Activated T-cell treated with anti-CD3 and anti-CD28 coated beads, Interleukin-2, amount 50 U/mL, for 72 hours (primary cell): ENCODE measurements around the gene CCL13. TPM values are rescaled to one million over a fixed set of nuclear protein-coding genes. Genes with fewer than 3 reads are reported as not detected.

Experiments
- ATAC-seq, 2 donors: fragments of 150-1000 bp; cut with Tn5 transposase; replicated peaks in 1 of 2; 2 replicates each; pipeline ENCODE4 v1.10.0; 2021; ENCODE audit warnings: moderate library complexity in 2 of 2, mild to moderate bottlenecking in 1 of 2
- DNase-seq, 2 donors: peaks; one replicate each; pipeline ENCODE4 v3.0.0; 2021 to 2022; ENCODE audit warnings: mixed read lengths in 1 of 2
- H3K27ac Mint-ChIP-seq: one replicate; pipeline ENCODE4 v1.8.0; 2022; ENCODE audit warnings: mild to moderate bottlenecking, moderate library complexity, mixed read lengths
- H3K27me3 Mint-ChIP-seq: one replicate; pipeline ENCODE4 v1.8.0; 2022; ENCODE audit warnings: low read depth, mixed read lengths
- H3K36me3 Mint-ChIP-seq, 2 donors: one replicate each; pipeline ENCODE4 v1.8.0; 2022; ENCODE audit warnings: mixed read lengths in 2 of 2, mild to moderate bottlenecking in 1 of 2; ENCODE audit not compliant: insufficient read depth in 2 of 2
- H3K4me1 Mint-ChIP-seq: one replicate; pipeline ENCODE4 v1.8.0; 2022; ENCODE audit warnings: low read depth, mixed read lengths
- H3K4me3 Mint-ChIP-seq, 2 donors: one replicate each; pipeline ENCODE4 v1.8.0; 2022; ENCODE audit warnings: mild to moderate bottlenecking in 2 of 2, mixed read lengths in 2 of 2, moderate library complexity in 2 of 2
- H3K9me3 Mint-ChIP-seq, 2 donors: one replicate each; pipeline ENCODE4 v1.8.0; 2022; ENCODE audit warnings: mixed read lengths in 2 of 2
- total RNA-seq, 2 donors: library from RNA; stranded (reverse); gene quantifications; one replicate each; pipeline ENCODE4 v1.2.3, GENCODE V29; 2022

The CCL13 gene
- total RNA-seq, 2 donors from 2014 or later = not detected

DNA sequence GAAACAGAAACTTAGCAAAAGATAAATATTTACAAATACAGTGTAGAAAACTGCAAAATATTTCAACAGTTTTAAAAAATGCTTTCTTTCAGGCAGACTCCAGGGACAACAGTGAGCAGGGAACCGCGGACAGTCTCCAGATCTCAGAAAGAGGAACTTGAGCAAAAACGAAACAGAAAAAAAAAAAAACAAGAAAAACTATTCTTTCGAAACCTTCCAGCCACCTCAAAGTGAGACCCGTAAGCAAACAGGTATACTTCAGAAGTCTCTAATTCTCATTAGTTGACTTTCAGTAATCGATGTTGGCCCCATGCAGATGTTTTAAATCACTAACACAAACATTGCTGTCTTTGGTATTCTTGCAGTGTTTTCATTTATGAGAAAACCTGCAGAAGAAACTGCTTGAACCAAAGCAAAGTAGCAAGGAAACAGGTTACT lies 22.4 kb downstream of the CCL13 start:
- peak; percentile 40 to 61 for ATAC-seq
- Mint-ChIP-seq H3K4me1 (peaks cover 69% of the 10 kb centered on the region), H3K27ac (peak overlapping the region; percentile 65), H3K4me3 (peak overlapping the region; percentile 54 to 77), H3K36me3 (no peaks in the 10 kb centered on the region), H3K9me3 (no peaks in the 10 kb centered on the region), H3K27me3 (peaks cover 26% of the 10 kb centered on the region)
- DNase-seq = peak; percentile 25 to 55

DNA sequence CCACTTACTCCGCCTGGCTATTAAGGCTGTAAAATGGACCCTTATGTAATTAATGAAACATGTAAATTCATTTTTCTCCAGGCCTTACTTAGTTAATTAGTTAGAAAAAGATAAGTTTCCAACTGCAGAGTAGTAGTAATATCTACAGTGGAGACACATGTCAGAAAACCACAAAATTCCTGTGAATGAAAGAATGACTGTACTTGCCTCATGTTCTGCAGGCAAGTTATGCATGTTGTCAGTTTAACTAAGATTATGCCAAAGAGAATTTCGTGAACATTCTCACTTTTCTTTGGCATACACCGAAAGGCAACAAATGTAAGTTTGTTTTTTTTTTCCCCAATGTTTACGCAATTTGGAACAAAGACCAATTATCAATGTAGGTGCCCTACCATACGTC lies 23.6 kb downstream of the CCL13 start:
- peak overlapping the region; percentile 54 to 77 for H3K4me3 Mint-ChIP-seq
- peak overlapping the region; percentile 26 for H3K27ac Mint-ChIP-seq
- ATAC-seq = peak in 1 of 2 donors; percentile 18
- no peaks in the 10 kb centered on the region for H3K9me3 Mint-ChIP-seq
- no peaks in the 10 kb centered on the region for H3K36me3 Mint-ChIP-seq
- H3K4me1 Mint-ChIP-seq = peaks cover 74% of the 10 kb centered on the region
- H3K27me3 Mint-ChIP-seq = peaks cover 32% of the 10 kb centered on the region
- no peak for DNase-seq

DNA sequence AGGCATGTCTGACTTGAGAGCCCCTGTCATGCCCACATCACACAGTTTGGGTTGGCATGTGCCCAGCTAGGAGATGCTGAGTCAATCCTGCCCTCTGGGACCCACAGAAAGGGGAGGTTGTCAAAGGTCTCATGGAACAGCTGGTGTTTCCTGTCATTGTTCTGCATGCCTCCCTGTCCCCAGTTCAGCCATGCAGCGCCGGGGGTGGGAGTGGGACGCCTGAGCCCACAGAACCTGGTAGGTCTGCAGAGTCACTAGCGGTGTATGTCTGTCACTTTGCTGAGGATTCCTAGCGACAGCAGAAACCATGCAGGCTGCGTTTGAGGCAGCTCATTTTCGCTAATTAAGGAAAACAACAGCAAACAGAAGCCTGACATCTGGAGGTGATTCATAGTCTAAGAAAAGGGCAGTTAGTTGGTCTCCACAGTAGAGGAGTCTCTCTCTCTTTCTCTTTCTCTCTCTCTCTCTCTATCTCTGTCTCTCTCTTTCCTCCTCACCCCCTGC lies 26.4 kb downstream of the CCL13 start:
- peak overlapping the region; percentile 88 for H3K27ac Mint-ChIP-seq
- H3K27me3 Mint-ChIP-seq = peaks cover 41% of the 10 kb centered on the region
- H3K4me1 Mint-ChIP-seq = peaks cover 79% of the 10 kb centered on the region
- no peaks in the 10 kb centered on the region for H3K36me3 Mint-ChIP-seq
- peak; percentile 72 to 81 for DNase-seq
- no peaks in the 10 kb centered on the region for H3K9me3 Mint-ChIP-seq
- H3K4me3 Mint-ChIP-seq = peak overlapping the region; percentile 66 to 76
- ATAC-seq = peak; percentile 73 to 77

DNA sequence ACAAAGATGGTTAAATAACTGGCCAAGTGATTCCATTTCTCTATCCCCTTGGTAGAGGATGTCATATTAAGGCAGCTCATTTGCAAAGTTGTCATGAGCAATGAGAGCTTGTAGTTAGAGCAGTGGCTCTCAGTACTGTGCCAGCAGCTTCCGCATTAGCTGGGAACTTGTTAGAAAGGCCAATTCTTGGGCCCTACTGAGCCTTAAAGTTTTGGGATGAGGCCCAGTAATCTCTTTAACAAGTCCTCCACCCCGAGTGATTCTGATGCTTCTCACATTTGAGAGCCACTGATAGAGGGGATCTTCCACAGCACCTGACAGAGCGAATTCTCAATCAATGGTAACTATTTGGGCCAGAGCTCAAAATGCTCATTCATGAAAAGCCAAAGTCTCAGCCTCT lies 26.9 kb downstream of the CCL13 start:
- H3K27ac Mint-ChIP-seq = peak overlapping the region; percentile 76
- no peaks in the 10 kb centered on the region for H3K36me3 Mint-ChIP-seq
- peaks cover 41% of the 10 kb centered on the region for H3K27me3 Mint-ChIP-seq
- ATAC-seq (no peak), DNase-seq (no peak)
- H3K9me3 Mint-ChIP-seq = no peaks in the 10 kb centered on the region
- peak overlapping the region; percentile 66 to 76 for H3K4me3 Mint-ChIP-seq
- peaks cover 74% of the 10 kb centered on the region for H3K4me1 Mint-ChIP-seq

DNA sequence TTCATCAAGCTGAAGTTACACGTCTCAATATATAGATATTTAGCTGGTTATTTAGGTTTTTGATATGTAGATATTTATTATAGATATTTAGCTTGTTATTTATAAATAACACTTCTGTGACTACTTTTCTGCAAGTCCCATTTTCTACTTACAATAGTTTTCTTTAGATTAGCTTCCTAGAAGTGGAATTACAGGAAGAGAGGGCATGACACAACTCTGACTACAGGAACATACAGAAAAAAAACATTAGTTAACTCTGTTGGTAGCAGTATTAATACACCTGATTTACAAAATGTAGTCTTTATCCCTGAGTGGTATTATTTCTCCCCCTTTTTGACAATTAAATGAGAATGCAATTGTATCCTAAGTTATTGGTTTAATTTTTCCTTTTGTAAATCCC lies 28.0 kb downstream of the CCL13 start:
- Mint-ChIP-seq H3K4me1 (peaks cover 69% of the 10 kb centered on the region), H3K9me3 (no peaks in the 10 kb centered on the region), H3K27me3 (peaks cover 41% of the 10 kb centered on the region), H3K4me3 (no peak overlapping the region), H3K36me3 (no peaks in the 10 kb centered on the region), H3K27ac (no peak overlapping the region)
- no peak for DNase-seq
- ATAC-seq = no peak

DNA sequence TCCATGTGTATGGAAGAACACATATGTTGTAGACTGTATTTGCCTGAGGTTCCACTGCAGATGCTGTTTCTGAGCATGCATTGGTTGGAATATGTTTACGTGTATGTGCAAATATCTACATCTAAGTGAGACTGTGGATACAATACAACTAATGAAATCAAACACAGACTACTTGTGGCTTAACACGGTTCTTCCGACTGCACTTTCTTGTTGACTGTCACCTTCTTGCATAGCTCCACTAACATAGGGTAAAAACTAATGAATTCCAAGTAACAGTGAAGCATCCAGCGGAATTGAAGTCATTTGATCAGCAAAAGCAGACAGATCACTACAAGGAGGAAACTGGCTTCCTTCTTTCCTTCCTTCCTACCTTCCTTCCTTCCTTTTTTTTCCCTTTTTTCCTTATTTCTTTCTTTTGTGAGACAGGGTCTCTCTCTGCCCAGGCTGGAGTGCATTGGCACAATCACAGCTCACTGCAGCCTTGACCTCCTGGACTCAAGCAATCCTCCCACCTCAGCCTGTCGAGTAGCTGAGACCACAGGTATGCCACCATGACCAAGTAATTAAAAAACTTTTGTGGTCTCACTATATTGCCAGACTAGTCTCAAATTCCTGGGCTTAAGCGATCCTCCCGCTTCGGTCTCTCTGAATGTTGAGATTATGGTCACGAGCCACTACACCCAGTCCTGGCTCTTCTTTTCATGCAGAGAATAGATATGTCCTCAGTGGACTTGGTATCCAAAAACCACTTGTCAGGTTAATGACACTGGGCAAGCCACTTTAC lies 28.7 kb downstream of the CCL13 start:
- Mint-ChIP-seq H3K27ac (no peak overlapping the region), H3K9me3 (no peaks in the 10 kb centered on the region), H3K36me3 (no peaks in the 10 kb centered on the region), H3K4me3 (no peak overlapping the region), H3K27me3 (peaks cover 41% of the 10 kb centered on the region), H3K4me1 (peaks cover 69% of the 10 kb centered on the region)
- DNase-seq = no peak
- no peak for ATAC-seq

DNA sequence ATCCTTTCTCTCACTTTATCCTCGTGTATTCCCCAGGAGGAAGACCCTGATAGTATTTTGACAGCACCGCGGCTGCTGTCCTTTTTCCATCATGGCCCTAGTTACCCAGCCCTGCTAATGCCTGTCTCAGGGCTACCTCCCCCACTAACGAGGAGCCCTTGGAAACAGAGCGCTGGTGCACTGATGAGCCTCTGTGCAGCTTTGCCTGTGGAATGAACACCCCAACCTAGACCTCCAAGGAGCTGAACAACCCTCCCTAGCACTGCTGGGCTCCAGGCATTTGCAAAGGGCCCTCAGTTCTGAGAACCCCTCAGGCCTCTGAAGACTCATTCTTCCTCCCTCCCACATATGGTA lies 30.0 kb downstream of the CCL13 start:
- no peak for DNase-seq
- Mint-ChIP-seq H3K27me3 (peaks cover 43% of the 10 kb centered on the region), H3K4me3 (no peak overlapping the region), H3K27ac (no peak overlapping the region), H3K36me3 (no peaks in the 10 kb centered on the region), H3K4me1 (peaks cover 58% of the 10 kb centered on the region), H3K9me3 (no peaks in the 10 kb centered on the region)
- no peak for ATAC-seq

DNA sequence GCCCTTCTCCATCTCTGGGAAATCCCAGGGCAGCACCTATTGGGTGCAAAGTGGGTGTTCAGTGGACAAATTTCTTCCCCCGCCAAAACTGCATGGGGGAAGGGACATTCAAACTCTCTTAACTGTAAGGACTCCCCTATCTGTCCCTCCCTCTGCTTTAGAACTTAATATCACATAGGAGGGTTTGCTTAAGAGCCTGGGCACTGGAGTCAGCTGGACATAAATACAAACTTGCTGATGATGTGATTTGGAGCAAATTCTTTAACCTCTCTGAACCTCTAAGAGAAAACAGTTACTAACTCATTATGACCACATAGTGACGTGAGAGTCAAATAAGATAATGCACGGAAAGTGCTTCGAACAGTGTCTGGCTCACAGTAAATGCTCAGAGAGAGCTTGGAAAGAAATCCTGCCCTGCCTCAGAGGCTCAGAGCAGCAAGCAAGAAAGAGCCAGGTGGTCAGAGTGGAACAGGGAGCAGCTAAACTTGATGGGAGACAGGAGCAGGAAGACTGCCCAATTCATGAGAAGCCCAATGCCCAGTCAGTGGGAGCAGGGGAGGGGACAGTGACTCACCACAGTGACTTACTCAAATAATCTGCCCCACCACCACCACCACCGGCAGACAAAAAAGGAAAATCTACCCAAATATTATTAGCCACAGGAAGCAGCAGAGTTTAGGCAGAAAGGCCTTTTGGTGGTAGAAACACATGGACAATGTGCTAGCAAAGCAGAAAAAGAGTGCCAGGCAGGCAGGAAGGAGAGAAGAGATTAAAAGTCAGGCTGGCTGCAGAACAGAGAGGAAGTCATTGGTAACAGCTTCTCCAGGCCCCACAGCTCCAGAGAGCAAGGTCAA lies 30.6 kb downstream of the CCL13 start:
- Mint-ChIP-seq H3K27ac (no peak overlapping the region), H3K27me3 (peaks cover 43% of the 10 kb centered on the region), H3K4me3 (peak overlapping the region in 1 of 2 donors; percentile 11), H3K36me3 (no peaks in the 10 kb centered on the region), H3K4me1 (peaks cover 56% of the 10 kb centered on the region), H3K9me3 (no peaks in the 10 kb centered on the region)
- ATAC-seq (no peak), DNase-seq (peak; percentile 14 to 22)

DNA sequence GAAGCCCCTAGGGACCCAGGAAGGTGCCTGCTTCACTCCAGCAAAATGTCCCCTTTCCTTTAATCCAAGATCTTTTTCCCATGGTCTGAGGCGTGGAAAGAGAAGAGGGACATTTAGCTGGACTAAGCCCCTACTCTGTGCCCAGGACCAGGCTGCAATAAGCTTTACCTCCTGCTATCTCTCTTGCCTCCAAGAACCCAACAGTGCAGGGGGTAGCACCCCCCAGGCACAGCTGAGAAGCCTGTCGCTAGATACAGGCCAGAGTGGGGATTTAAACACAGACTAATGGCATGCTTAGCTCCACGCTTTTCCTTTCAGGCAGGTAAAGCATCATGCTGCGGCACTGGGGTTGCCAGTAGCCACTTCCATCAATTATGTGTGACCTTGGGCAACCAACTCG lies 31.3 kb downstream of the CCL13 start:
- H3K27ac Mint-ChIP-seq = no peak overlapping the region
- H3K9me3 Mint-ChIP-seq = no peaks in the 10 kb centered on the region
- peaks cover 46% of the 10 kb centered on the region for H3K27me3 Mint-ChIP-seq
- no peak overlapping the region for H3K4me3 Mint-ChIP-seq
- ATAC-seq (no peak), DNase-seq (no peak)
- H3K36me3 Mint-ChIP-seq = no peaks in the 10 kb centered on the region
- peaks cover 49% of the 10 kb centered on the region for H3K4me1 Mint-ChIP-seq

DNA sequence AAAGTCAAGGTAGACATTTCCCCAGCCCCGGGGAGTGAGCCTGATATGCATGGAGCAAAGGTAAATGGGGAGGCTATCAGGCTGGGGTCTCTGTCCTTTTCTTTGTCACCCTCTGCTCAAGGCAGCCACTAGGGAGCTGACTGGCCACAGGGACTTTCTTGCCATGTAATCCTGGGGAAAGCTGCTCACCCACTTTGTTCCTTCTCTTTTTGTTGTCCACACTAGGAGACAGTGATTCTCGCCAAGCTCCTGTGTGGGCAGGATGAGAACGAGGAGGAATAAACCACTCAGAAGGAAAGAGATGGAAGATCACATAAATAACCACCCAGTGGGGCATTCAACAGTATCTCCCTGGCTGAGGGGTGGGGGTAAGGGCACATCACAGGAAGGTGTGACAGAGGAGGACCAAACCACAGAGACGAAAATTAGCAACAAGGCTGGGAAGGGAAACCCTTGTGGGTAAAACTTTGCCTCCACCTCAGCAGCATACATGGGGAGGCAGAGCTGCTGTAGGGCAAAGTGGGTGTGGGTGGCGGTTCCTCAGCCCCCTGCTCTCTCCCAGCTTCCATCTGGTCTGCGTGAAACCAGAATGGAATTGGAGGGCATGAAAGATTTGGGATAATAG lies 33.0 kb downstream of the CCL13 start:
- peak; percentile 18 to 23 for DNase-seq
- peak; percentile 71 to 78 for ATAC-seq
- Mint-ChIP-seq H3K27ac (no peak overlapping the region), H3K36me3 (no peaks in the 10 kb centered on the region), H3K27me3 (peaks cover 51% of the 10 kb centered on the region), H3K4me1 (peaks cover 38% of the 10 kb centered on the region), H3K4me3 (peak overlapping the region; percentile 1 to 43), H3K9me3 (no peaks in the 10 kb centered on the region)

DNA sequence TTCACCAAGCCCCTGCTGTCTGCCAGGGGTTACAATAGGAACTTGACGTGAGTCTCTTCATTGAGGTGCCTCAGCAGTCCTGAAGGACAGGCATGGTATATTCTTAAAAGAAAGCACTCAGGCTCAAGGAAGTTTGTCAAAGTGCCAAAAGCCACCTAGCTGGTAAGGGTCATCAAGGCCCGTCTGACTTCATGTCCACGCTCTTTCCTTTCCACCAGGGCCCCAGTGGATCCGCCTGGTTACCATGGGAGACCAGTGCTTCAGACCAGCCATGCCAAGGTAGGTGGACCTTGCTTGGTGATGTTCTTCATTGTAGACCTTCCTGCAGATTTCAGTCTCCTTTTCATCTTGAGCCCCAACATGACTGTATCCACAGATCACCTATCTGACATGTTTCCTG lies 34.4 kb downstream of the CCL13 start:
- H3K36me3 Mint-ChIP-seq = no peaks in the 10 kb centered on the region
- H3K4me3 Mint-ChIP-seq = no peak overlapping the region
- H3K4me1 Mint-ChIP-seq = peaks cover 29% of the 10 kb centered on the region
- no peak for ATAC-seq
- no peaks in the 10 kb centered on the region for H3K9me3 Mint-ChIP-seq
- H3K27me3 Mint-ChIP-seq = peaks cover 48% of the 10 kb centered on the region
- H3K27ac Mint-ChIP-seq = no peak overlapping the region
- no peak for DNase-seq

DNA sequence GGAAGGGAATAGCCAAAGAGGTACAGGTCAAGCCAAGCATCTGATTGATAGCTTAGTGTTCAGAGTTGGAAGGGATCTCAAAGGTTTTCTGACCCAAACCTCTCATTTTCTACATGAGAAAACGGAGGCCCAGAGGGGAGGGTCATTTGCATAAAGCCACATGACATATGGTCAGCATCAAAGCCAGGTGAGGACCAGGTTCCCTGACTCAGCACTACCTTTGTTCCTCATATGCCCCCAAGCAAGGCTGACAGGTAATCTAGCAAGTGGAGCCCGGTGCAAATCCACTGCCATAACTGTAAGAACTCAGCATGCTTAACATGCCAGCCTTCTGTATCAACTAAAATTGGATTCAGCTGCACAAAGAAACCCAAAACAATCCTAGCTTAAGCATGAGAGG lies 35.0 kb downstream of the CCL13 start:
- peaks cover 28% of the 10 kb centered on the region for H3K4me1 Mint-ChIP-seq
- H3K27me3 Mint-ChIP-seq = peaks cover 46% of the 10 kb centered on the region
- no peaks in the 10 kb centered on the region for H3K9me3 Mint-ChIP-seq
- no peak overlapping the region for H3K27ac Mint-ChIP-seq
- no peak for DNase-seq
- no peaks in the 10 kb centered on the region for H3K36me3 Mint-ChIP-seq
- H3K4me3 Mint-ChIP-seq = no peak overlapping the region
- no peak for ATAC-seq

DNA sequence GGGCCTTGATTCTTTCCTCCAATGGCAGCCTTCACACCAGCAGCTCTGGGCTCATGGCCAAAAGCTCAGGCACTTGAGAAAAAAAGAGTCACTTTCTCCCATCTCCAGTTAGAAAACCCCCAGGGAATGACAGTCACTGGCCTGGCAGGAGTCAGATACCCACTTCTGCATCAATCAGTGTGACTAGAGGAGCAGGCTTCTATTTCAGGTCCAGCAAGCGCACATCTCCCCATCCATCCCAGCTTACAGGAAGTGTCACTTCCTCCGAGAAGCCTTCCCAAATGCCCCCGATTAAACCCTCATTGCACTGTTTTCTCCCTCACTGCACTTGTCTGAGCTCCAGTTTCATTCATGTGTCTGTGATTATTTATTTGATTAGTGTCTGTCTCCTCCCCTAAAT lies 37.1 kb downstream of the CCL13 start:
- peaks cover 15% of the 10 kb centered on the region for H3K4me1 Mint-ChIP-seq
- no peak for DNase-seq
- no peak for ATAC-seq

More for the DNA sequence above, 37.1 kb downstream of the CCL13 start:
- Mint-ChIP-seq H3K36me3 (no peaks in the 10 kb centered on the region), H3K4me3 (no peak overlapping the region), H3K27me3 (peaks cover 54% of the 10 kb centered on the region), H3K9me3 (no peaks in the 10 kb centered on the region), H3K27ac (no peak overlapping the region)
